Natural killer cell (primary cell): ENCODE results near the gene HDGFL3. TPM values are rescaled to one million over a fixed set of nuclear protein-coding genes. Genes with fewer than 3 reads are reported as not detected.

ENCODE experiments used
- ATAC-seq, 3 donors: fragments of 150-1000 bp in 2 of 3; fragments of 200-7000 bp in 1 of 3; cut with Tn5 transposase; 1 replicate in 1 of 3; 2 replicates in 2 of 3; pipeline ENCODE4 v1.10.0; 2021; ENCODE audit warnings: mild to moderate bottlenecking in 2 of 3, moderate library complexity in 2 of 3
- DNase-seq, 2 donors: peaks; one replicate each; pipeline versions ENCODE4 v3.0.0 to v3.0.0-alpha.2; 2013 to 2021; ENCODE audit warnings: mixed read lengths in 1 of 2
- H3K27ac ChIP-seq: one replicate; pipeline ENCODE4 v1.5.1; 2013; ENCODE audit warnings: mild to moderate bottlenecking, low read length
- H3K27me3 ChIP-seq: one replicate; pipeline ENCODE4 v1.6.1; 2013; ENCODE audit warnings: low read length; ENCODE audit not compliant: control insufficient read depth, insufficient read depth
- H3K36me3 ChIP-seq: one replicate; pipeline ENCODE4 v1.6.1; 2013; ENCODE audit warnings: low read length; ENCODE audit not compliant: control insufficient read depth, insufficient read depth
- H3K4me1 ChIP-seq: one replicate; pipeline ENCODE4 v1.6.1; 2013; ENCODE audit warnings: low read length; ENCODE audit not compliant: control insufficient read depth, insufficient read depth
- H3K4me3 ChIP-seq: one replicate; pipeline ENCODE4 v1.5.1; 2013; ENCODE audit warnings: low read length
- H3K9me3 ChIP-seq: one replicate; pipeline ENCODE4 v1.6.1; 2013; ENCODE audit warnings: low read length; ENCODE audit not compliant: control insufficient read depth, insufficient read depth
- H3K27ac Mint-ChIP-seq, 2 donors: one replicate each; pipeline ENCODE4 v1.8.0; 2022; ENCODE audit warnings: mild to moderate bottlenecking in 2 of 2, mixed read lengths in 2 of 2, moderate library complexity in 1 of 2
- H3K27me3 Mint-ChIP-seq, 2 donors: one replicate each; pipeline ENCODE4 v1.8.0; 2022; ENCODE audit warnings: low read depth in 2 of 2, mixed read lengths in 2 of 2
- H3K36me3 Mint-ChIP-seq: one replicate; pipeline ENCODE4 v1.8.0; 2022; ENCODE audit warnings: mixed read lengths
- H3K4me1 Mint-ChIP-seq, 2 donors: one replicate each; pipeline ENCODE4 v1.8.0; 2022; ENCODE audit warnings: mixed read lengths in 2 of 2
- H3K4me3 Mint-ChIP-seq: one replicate; pipeline ENCODE4 v1.8.0; 2022; ENCODE audit warnings: mild to moderate bottlenecking, moderate library complexity, mixed read lengths
- H3K9me3 Mint-ChIP-seq, 2 donors: one replicate each; pipeline ENCODE4 v1.8.0; 2022; ENCODE audit warnings: mixed read lengths in 2 of 2
- WGBS: methylation state at CpG from one replicate; pipeline ENCODE4 v1.1.7; 2013; ENCODE audit warnings: missing lambda C conversion rate; ENCODE audit not compliant: insufficient coverage; 5-methylcytosine and 5-hydroxymethylcytosine counted together
- intact Hi-C: fragments of 100-400 bp; cut with micrococcal nuclease; formaldehyde crosslinking; loops from one replicate; pipeline ENCODE4 v1.14.2; 2022
- total RNA-seq, 4 donors: library from RNA; stranded (reverse); fragments of 120-200 nt in 1 of 4; gene quantifications; one replicate each; pipeline versions ENCODE4 v1.2.3 to v1.2.4, GENCODE V29; 2013 to 2022
- TF ChIP-seq, protein P1 (sequence below): fragments of 200-600 bp; IDR thresholded peaks from one replicate; pipeline ENCODE4 v1.8.0; 2022; ENCODE audit warnings: antibody characterized with exemption

HDGFL3 gene
- total RNA-seq, 3 donors from 2014 or later (not counting 1 experiment from before 2014, with no cell fraction given) = 13.0 to 25.3 (median 21.4) TPM

- Mint-ChIP-seq H3K27me3 (no peaks in the 10 kb centered on the region), H3K4me3 (no peak overlapping the region), H3K4me1 (no peaks in the 10 kb centered on the region), H3K9me3 (no peaks in the 10 kb centered on the region), H3K36me3 (peaks cover 24% of the 10 kb centered on the region), H3K27ac (no peak overlapping the region)
- no peak overlapping the region for H3K4me3 ChIP-seq
- TF ChIP-seq, protein P1, sequence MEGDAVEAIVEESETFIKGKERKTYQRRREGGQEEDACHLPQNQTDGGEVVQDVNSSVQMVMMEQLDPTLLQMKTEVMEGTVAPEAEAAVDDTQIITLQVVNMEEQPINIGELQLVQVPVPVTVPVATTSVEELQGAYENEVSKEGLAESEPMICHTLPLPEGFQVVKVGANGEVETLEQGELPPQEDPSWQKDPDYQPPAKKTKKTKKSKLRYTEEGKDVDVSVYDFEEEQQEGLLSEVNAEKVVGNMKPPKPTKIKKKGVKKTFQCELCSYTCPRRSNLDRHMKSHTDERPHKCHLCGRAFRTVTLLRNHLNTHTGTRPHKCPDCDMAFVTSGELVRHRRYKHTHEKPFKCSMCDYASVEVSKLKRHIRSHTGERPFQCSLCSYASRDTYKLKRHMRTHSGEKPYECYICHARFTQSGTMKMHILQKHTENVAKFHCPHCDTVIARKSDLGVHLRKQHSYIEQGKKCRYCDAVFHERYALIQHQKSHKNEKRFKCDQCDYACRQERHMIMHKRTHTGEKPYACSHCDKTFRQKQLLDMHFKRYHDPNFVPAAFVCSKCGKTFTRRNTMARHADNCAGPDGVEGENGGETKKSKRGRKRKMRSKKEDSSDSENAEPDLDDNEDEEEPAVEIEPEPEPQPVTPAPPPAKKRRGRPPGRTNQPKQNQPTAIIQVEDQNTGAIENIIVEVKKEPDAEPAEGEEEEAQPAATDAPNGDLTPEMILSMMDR = no peak
- DNase-seq (no peak), ATAC-seq (no peak)
- no peaks in the 10 kb centered on the region for H3K27me3 ChIP-seq
- no peaks in the 10 kb centered on the region for H3K4me1 ChIP-seq
- intact Hi-C loops = no loop called here
- no peak overlapping the region for H3K27ac ChIP-seq
- H3K9me3 ChIP-seq = no peaks in the 10 kb centered on the region
- WGBS = 92% methylated on average over 2 of the region's 2 CpGs
- H3K36me3 ChIP-seq = peaks cover 10% of the 10 kb centered on the region
Observed at GRCh38 chr15:83129791-83130190, 77.8 kb downstream of the HDGFL3 start.

- ATAC-seq (no peak), DNase-seq (no peak)
- H3K4me3 Mint-ChIP-seq = no peak overlapping the region
- TF ChIP-seq, protein P1 = no peak
- H3K27me3 ChIP-seq = no peaks in the 10 kb centered on the region
- H3K36me3 ChIP-seq = peaks cover 11% of the 10 kb centered on the region
- no peak overlapping the region for H3K27ac ChIP-seq
- no peaks in the 10 kb centered on the region for H3K9me3 ChIP-seq
- no peak overlapping the region for H3K27ac Mint-ChIP-seq
- WGBS = 67% methylated on average over 1 of the region's 3 CpGs
- H3K4me3 ChIP-seq = no peak overlapping the region
- intact Hi-C loops = no loop called here
- H3K27me3 Mint-ChIP-seq = no peaks in the 10 kb centered on the region
- no peaks in the 10 kb centered on the region for H3K4me1 Mint-ChIP-seq
- H3K36me3 Mint-ChIP-seq = peaks cover 27% of the 10 kb centered on the region
- H3K4me1 ChIP-seq = no peaks in the 10 kb centered on the region
- no peaks in the 10 kb centered on the region for H3K9me3 Mint-ChIP-seq
Observed at GRCh38 chr15:83127547-83128150, 80.0 kb downstream of the HDGFL3 start.

GRCh38 chr15:83123529-83123928 lies 84.1 kb downstream of the HDGFL3 start:
- no peaks in the 10 kb centered on the region for H3K4me1 Mint-ChIP-seq
- H3K27me3 Mint-ChIP-seq = no peaks in the 10 kb centered on the region
- Histone ChIP-seq H3K27me3 (no peaks in the 10 kb centered on the region), H3K27ac (no peak overlapping the region), H3K9me3 (no peaks in the 10 kb centered on the region), H3K36me3 (peaks cover 14% of the 10 kb centered on the region), H3K4me1 (no peaks in the 10 kb centered on the region), H3K4me3 (no peak overlapping the region)
- peaks cover 11% of the 10 kb centered on the region for H3K36me3 Mint-ChIP-seq
- intact Hi-C loops = no loop called here
- no peak for DNase-seq
- no peaks in the 10 kb centered on the region for H3K9me3 Mint-ChIP-seq
- no CpG with 5 or more reads among the region's 1 CpG for WGBS
- TF ChIP-seq, protein P1 = no peak
- H3K4me3 Mint-ChIP-seq = no peak overlapping the region
- ATAC-seq = no peak
- H3K27ac Mint-ChIP-seq = no peak overlapping the region
